Uterus (tissue), 4 donors: Measurements from ENCODE around the gene ANKRD33B. TPM values are rescaled to one million over a fixed set of nuclear protein-coding genes. Genes with fewer than 3 reads are reported as not detected.
"Not testable (repeated sequence)": the region's sequence is repeated elsewhere in the genome, so short reads cannot be mapped to it uniquely, and the experiment has no call there.

ENCODE experiments used
- DNase-seq, 2 donors: peaks; one replicate each; pipeline ENCODE4 v3.0.0-alpha.2; 2019 to 2020
- H3K27ac ChIP-seq, 2 donors: fragments of 200-600 bp; sonication (generic); 1 replicate in 1 of 2; 2 replicates in 1 of 2; pipeline ENCODE4 v1.5.1; 2016 to 2018
- H3K27me3 ChIP-seq, 2 donors: fragments of 200-600 bp; sonication (generic); one replicate each; pipeline ENCODE4 v1.5.1; 2018 to 2019; ENCODE audit warnings: control low read depth in 1 of 2
- H3K36me3 ChIP-seq, 2 donors: fragments of 200-600 bp; sonication (generic); one replicate each; pipeline ENCODE4 v1.5.1; 2019; ENCODE audit warnings: control low read depth in 1 of 2
- H3K4me1 ChIP-seq, 2 donors: fragments of 200-600 bp; sonication (generic); one replicate each; pipeline ENCODE4 v1.5.1; 2018 to 2019; ENCODE audit warnings: control low read depth in 1 of 2
- H3K4me3 ChIP-seq, 2 donors: fragments of 200-600 bp; sonication (generic); 1 replicate in 1 of 2; 2 replicates in 1 of 2; pipeline ENCODE4 v1.5.1; 2018 to 2019; ENCODE audit warnings: mild to moderate bottlenecking in 1 of 2
- H3K9me3 ChIP-seq, 2 donors: fragments of 200-600 bp; sonication (generic); one replicate each; pipeline ENCODE4 v1.5.1; 2019; ENCODE audit warnings: control low read depth in 1 of 2
- CTCF ChIP-seq, 4 experiments: fragments of 200-600 bp in 2 of 4; fragments of 450-650 bp in 2 of 4; sonication (generic) in 2 of 4; IDR thresholded peaks; one replicate each; pipeline ENCODE4 v1.5.1; 2016 to 2019; ENCODE audit warnings: antibody characterized with exemption in 4 of 4, mild to moderate bottlenecking in 2 of 4, moderate library complexity in 1 of 4
- POLR2A ChIP-seq, 2 donors: fragments of 450-650 bp; IDR thresholded peaks; one replicate each; pipeline ENCODE4 v1.6.1; 2016; ENCODE audit warnings: antibody characterized with exemption in 2 of 2, mild to moderate bottlenecking in 1 of 2, moderate library complexity in 1 of 2
- intact Hi-C: fragments of 100-400 bp; cut with DNase I; formaldehyde crosslinking; loops from one replicate; pipeline ENCODE4 v1.15.1; 2023; ENCODE audit warnings: low total_unique reads
- total RNA-seq, 4 donors: library from RNA; depleted of rRNA in 3 of 4; stranded (reverse); fragments of >200 nt in 3 of 4; gene quantifications; one replicate each; pipeline versions ENCODE4 v1.1.0 to v1.2.4, GENCODE V29; 2014 to 2023
- donor health status: DM: yes; HTN: yes; CAD: no.

The ANKRD33B gene
- total RNA-seq, 4 donors from 2014 or later, result 2.1 to 24.1 (median 7.6) TPM

DNA sequence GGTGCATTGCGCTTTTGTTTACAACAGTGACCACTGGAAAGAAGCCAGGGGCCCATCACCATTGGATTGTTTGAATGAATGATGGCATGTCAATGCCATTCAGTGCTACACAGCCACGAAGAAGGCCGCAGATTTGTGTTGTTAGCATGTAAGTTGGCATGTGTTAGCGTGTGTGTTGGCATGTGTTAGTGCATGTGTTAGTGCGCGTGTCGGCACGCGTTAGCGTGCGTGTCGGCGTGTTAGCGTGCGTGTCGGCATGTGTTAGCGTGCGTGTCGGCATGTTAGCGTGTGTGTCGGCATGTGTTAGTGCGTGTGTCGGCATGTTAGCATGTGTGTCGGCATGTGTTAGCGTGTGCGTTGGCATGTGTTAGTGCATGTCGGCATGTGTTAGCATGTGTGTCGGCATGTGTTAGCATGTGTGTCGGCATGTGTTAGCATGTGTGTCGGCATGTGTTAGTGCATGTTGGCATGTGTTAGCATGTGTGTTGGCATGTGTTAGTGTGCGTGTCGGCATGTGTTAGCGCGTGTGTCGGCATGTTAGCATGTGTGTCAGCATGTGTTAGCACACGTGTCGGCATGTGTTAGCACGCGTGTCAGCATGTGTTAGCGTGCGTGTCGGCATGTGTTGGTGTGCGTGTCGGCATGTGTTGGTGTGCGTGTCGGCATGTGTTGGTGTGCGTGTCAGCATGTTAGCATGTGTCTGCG, 15.3 kb upstream of the ANKRD33B start:
- intact Hi-C loops, result no loop called here
- no peaks in the 10 kb centered on the region for H3K27me3 ChIP-seq
- no peaks in the 10 kb centered on the region for H3K36me3 ChIP-seq
- H3K4me1 ChIP-seq, result no peaks in the 10 kb centered on the region
- no peak for DNase-seq
- H3K9me3 ChIP-seq, result no peaks in the 10 kb centered on the region
- no peak overlapping the region for H3K4me3 ChIP-seq
- TF ChIP-seq POLR2A (IDR thresholded peaks at IDR 0.05) (no peak), CTCF (IDR thresholded peaks at IDR 0.05) (no peak)
- H3K27ac ChIP-seq, result no peak overlapping the region

GRCh38 chr5:10549123-10549514, 14.8 kb upstream of the ANKRD33B start:
- H3K27ac ChIP-seq, H3K36me3 ChIP-seq, H3K27me3 ChIP-seq, H3K9me3 ChIP-seq, H3K4me3 ChIP-seq, H3K4me1 ChIP-seq, intact Hi-C loops, DNase-seq: not testable (repeated sequence)

DNA sequence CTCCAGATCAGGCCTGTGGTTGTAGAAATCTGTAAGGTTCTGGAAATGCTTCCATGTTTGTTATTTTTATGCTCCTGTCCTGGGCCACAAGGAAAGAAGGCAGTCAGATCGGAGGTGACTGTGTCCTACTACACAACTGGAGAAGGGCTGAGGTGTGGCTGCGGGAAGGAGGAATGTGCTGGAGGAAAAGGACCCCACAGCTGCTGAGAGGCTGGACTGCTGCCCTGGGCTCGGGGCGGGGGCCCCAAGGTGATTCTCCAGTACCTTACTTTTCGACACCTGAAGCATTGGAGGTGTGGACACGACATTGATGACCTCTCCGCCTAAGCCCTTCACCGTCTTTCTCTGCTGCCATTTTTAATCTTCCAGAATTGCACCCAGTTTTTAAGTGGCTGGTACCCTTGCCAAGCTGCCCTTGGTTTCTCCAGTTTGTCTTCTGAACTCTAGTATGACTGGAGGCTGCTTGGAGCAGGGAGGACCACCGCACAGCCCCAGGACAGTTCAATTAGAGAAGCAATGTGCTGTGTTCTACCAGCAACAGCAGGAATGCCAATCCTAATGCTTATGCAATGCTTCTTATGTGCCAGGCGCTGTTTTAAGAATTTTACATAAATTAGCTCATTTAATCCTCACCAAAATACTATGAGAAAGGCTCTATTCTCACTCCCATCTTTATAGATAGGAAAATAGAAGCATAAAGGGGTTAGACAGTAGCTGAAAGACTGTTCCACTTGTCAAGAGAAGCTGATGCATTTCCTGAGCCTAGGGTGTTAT, 13.5 kb upstream of the ANKRD33B start:
- Histone ChIP-seq H3K36me3 (no peaks in the 10 kb centered on the region), H3K4me1 (no peaks in the 10 kb centered on the region), H3K27ac (peak overlapping the region in 1 of 2 donors; percentile 16), H3K27me3 (no peaks in the 10 kb centered on the region), H3K4me3 (no peak overlapping the region), H3K9me3 (no peaks in the 10 kb centered on the region)
- no peak for TF ChIP-seq CTCF (IDR thresholded peaks at IDR 0.05)
- no peak for TF ChIP-seq POLR2A (IDR thresholded peaks at IDR 0.05)
- DNase-seq, result no peak
- intact Hi-C loops, result no loop called here

DNA sequence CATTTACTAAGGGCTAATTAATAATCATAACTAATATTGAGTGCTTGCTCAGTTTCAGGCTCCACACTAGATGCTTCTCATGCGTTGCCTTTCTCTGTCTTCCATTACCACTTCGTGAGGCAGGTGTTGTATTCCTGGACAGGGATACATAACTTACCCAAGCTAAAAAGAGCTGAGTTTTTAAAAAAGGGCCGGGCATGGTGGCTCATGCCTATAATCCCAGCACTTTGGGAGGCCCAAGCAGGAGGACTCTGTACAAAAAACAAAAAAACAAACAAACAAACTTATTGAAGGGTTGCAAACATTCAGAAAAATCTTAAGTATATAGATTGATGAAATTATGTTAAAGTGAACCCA, 12.1 kb upstream of the ANKRD33B start:
- Histone ChIP-seq H3K4me1 (no peaks in the 10 kb centered on the region), H3K9me3 (no peaks in the 10 kb centered on the region), H3K27ac (peak overlapping the region in 1 of 2 donors; percentile 54), H3K36me3 (no peaks in the 10 kb centered on the region), H3K4me3 (no peak overlapping the region), H3K27me3 (no peaks in the 10 kb centered on the region)
- no peak for DNase-seq
- intact Hi-C loops, result no loop called here
- no peak for TF ChIP-seq CTCF (IDR thresholded peaks at IDR 0.05)
- TF ChIP-seq POLR2A (IDR thresholded peaks at IDR 0.05), result no peak

DNA sequence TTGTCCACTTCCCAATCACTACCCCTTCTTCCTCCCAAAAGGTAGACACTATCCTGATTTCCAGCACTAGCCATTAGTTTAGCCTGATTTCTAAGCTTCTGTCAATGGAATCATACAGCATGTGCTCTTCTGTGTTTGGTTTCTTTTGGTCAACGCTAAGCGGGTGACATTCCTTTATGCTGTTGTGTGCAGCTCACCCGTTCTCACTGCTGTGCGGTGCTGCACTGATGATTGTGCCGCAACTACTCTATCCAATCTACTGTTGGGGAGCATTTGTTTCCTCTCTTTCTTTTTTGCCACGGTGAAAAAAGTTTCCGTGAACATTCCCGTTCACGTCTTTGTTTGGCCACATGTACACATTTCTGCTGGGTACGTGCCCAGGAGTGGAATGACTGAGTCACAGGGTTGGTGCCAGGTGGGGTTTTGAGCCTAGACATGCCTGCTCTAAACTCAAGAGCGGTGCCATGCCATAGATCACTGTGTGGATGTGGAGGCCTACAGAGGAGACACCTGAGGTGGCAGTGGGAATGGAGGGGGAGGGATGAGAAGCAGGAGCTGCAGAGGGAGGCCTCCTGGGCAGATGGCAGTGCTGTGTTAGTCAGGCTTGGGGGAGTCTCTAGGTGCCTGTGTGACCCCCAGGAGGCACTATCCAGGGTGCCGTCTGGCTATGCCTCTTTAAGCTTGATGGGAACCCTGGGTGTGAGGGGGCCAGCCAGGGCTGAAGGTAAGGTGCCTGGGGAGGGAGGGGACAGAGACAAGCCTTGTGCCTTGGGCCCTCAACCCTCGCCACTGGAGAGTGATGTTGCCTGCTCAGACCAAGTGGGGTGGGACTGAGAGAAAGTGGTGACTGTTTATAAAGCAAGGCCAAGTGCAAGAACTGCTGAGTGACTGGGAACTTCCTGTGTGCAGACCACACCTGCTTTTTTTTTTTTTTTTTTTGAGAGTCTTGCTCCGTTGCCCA, 11.4 kb upstream of the ANKRD33B start:
- Histone ChIP-seq H3K4me3 (no peak overlapping the region), H3K27ac (no peak overlapping the region), H3K4me1 (no peaks in the 10 kb centered on the region), H3K27me3 (no peaks in the 10 kb centered on the region), H3K9me3 (no peaks in the 10 kb centered on the region), H3K36me3 (no peaks in the 10 kb centered on the region)
- no peak for TF ChIP-seq POLR2A (IDR thresholded peaks at IDR 0.05)
- intact Hi-C loops, result no loop called here
- DNase-seq, result no peak
